HEK293 (cell line): ENCODE data around the gene RDH12.

Experiments used
- KLF9 ChIP-seq: fragments of 450-650 bp; formaldehyde crosslinking; IDR thresholded peaks from 2 replicates; pipeline ENCODE4 v1.5.1; 2016; ENCODE audit warnings: missing biosample characterization, missing genetic modification characterization, low read depth
- MYNN ChIP-seq: fragments of 450-650 bp; formaldehyde crosslinking; IDR thresholded peaks from 2 replicates; pipeline ENCODE4 v1.5.1; 2016; ENCODE audit warnings: missing biosample characterization, missing genetic modification characterization, borderline replicate concordance
- SP7 ChIP-seq: fragments of 450-650 bp; formaldehyde crosslinking; IDR thresholded peaks from 2 replicates; pipeline ENCODE4 v1.5.1; 2016; ENCODE audit warnings: missing biosample characterization, missing genetic modification characterization
- YY1 ChIP-seq: fragments of 450-650 bp; formaldehyde crosslinking; IDR thresholded peaks from 2 replicates; pipeline ENCODE4 v1.5.1; 2018; ENCODE audit warnings: missing biosample characterization, missing genetic modification characterization
- ZBTB11 ChIP-seq: fragments of 450-650 bp; formaldehyde crosslinking; conservative IDR thresholded peaks from 2 replicates; pipeline ENCODE4 v1.5.1; 2016; ENCODE audit warnings: low read depth, missing biosample characterization, missing genetic modification characterization
- ZFHX2 ChIP-seq: fragments of 450-650 bp; formaldehyde crosslinking; conservative IDR thresholded peaks from 2 replicates; pipeline ENCODE4 v1.5.1; 2016; ENCODE audit warnings: missing biosample characterization, missing genetic modification characterization
- ZNF146 ChIP-seq: fragments of 450-650 bp; formaldehyde crosslinking; IDR thresholded peaks from 2 replicates; pipeline ENCODE4 v1.5.1; 2016; ENCODE audit warnings: missing biosample characterization, missing genetic modification characterization
- ZNF157 ChIP-seq: fragments of 450-650 bp; formaldehyde crosslinking; IDR thresholded peaks from 2 replicates; pipeline ENCODE4 v1.5.1; 2016; ENCODE audit warnings: missing biosample characterization, missing genetic modification characterization
- ZNF600 ChIP-seq: fragments of 450-650 bp; formaldehyde crosslinking; IDR thresholded peaks from 2 replicates; pipeline ENCODE4 v1.5.1; 2016; ENCODE audit warnings: missing biosample characterization, missing genetic modification characterization
- ZNF654 ChIP-seq: fragments of 450-650 bp; formaldehyde crosslinking; IDR thresholded peaks from 2 replicates; pipeline ENCODE4 v1.5.1; 2016; ENCODE audit warnings: low read depth, missing biosample characterization, missing genetic modification characterization
- TF ChIP-seq, protein P1 (sequence below): fragments of 450-650 bp; formaldehyde crosslinking; IDR thresholded peaks from 2 replicates; pipeline ENCODE4 v1.5.1; 2016; ENCODE audit warnings: missing biosample characterization, missing genetic modification characterization
- TF ChIP-seq, protein P2 (sequence below): fragments of 450-650 bp; formaldehyde crosslinking; optimal IDR thresholded peaks from 2 replicates; pipeline ENCODE3; 2016; ENCODE audit warnings: missing biosample characterization, mild to moderate bottlenecking, missing genetic modification characterization

- no peak for TF ChIP-seq ZBTB11 (tag by site-specific recombination)
- TF ChIP-seq, protein P1, sequence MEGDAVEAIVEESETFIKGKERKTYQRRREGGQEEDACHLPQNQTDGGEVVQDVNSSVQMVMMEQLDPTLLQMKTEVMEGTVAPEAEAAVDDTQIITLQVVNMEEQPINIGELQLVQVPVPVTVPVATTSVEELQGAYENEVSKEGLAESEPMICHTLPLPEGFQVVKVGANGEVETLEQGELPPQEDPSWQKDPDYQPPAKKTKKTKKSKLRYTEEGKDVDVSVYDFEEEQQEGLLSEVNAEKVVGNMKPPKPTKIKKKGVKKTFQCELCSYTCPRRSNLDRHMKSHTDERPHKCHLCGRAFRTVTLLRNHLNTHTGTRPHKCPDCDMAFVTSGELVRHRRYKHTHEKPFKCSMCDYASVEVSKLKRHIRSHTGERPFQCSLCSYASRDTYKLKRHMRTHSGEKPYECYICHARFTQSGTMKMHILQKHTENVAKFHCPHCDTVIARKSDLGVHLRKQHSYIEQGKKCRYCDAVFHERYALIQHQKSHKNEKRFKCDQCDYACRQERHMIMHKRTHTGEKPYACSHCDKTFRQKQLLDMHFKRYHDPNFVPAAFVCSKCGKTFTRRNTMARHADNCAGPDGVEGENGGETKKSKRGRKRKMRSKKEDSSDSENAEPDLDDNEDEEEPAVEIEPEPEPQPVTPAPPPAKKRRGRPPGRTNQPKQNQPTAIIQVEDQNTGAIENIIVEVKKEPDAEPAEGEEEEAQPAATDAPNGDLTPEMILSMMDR (tag by site-specific recombination) = no peak
- no peak for TF ChIP-seq YY1 (tag by site-specific recombination)
- no peak for TF ChIP-seq ZFHX2 (tag by site-specific recombination)
- no peak for TF ChIP-seq KLF9 (tag by site-specific recombination)
- TF ChIP-seq MYNN = no peak
- TF ChIP-seq ZNF157 (tag by site-specific recombination) = no peak
- TF ChIP-seq ZNF600 (tag by site-specific recombination) = no peak
- TF ChIP-seq ZNF654 = no peak
- no peak for TF ChIP-seq SP7 (tag by site-specific recombination)
- TF ChIP-seq, protein P2, sequence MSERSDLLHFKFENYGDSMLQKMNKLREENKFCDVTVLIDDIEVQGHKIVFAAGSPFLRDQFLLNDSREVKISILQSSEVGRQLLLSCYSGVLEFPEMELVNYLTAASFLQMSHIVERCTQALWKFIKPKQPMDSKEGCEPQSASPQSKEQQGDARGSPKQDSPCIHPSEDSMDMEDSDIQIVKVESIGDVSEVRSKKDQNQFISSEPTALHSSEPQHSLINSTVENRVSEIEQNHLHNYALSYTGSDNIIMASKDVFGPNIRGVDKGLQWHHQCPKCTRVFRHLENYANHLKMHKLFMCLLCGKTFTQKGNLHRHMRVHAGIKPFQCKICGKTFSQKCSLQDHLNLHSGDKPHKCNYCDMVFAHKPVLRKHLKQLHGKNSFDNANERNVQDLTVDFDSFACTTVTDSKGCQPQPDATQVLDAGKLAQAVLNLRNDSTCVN (tag by site-specific recombination) = no peak
- TF ChIP-seq ZNF146 = no peak
These were observed 22.7 kb upstream of the RDH12 start for GRCh38 chr14:67679006-67679405.
